ENCODE data around the gene KCND2.

KCND2 gene

GRCh38 chr7:120413164-120413563 lies 140.2 kb downstream of the KCND2 start:
- no peak for TF ChIP-seq POLR2AphosphoS5 (IDR thresholded peaks at IDR 0.05; ENCODE audit: low read depth, low read length)
- TF ChIP-seq REST (IDR thresholded peaks at IDR 0.05; ENCODE audit: insufficient read depth in 1 of 2, low read depth in 2 of 2, low read length in 2 of 2) = no peak
- TF ChIP-seq SIN3A (IDR thresholded peaks at IDR 0.05; ENCODE audit: borderline replicate concordance, insufficient read depth, low read length) = no peak
- no peak for TF ChIP-seq TAF1 (IDR thresholded peaks at IDR 0.05; ENCODE audit: borderline replicate concordance, insufficient read depth, low read length)
- no peak for TF ChIP-seq FOXP2 (optimal IDR thresholded peaks at IDR 0.05; ENCODE audit: borderline replicate concordance, extremely low read depth, extremely low read length, insufficient read depth)

GRCh38 chr7:120417244-120417979 lies 144.4 kb downstream of the KCND2 start:
- TF ChIP-seq SIN3A (IDR thresholded peaks at IDR 0.05; ENCODE audit: borderline replicate concordance, insufficient read depth, low read length) = no peak
- TF ChIP-seq FOXP2 (optimal IDR thresholded peaks at IDR 0.05; ENCODE audit: borderline replicate concordance, extremely low read depth, extremely low read length, insufficient read depth) = no peak
- TF ChIP-seq REST (IDR thresholded peaks at IDR 0.05; ENCODE audit: insufficient read depth in 1 of 2, low read depth in 2 of 2, low read length in 2 of 2) = no peak
- no peak for TF ChIP-seq TAF1 (IDR thresholded peaks at IDR 0.05; ENCODE audit: borderline replicate concordance, insufficient read depth, low read length)
- no peak for TF ChIP-seq POLR2AphosphoS5 (IDR thresholded peaks at IDR 0.05; ENCODE audit: low read depth, low read length)

GRCh38 chr7:120421151-120421651 lies 148.2 kb downstream of the KCND2 start:
- no peak for TF ChIP-seq REST (IDR thresholded peaks at IDR 0.05; ENCODE audit: insufficient read depth in 1 of 2, low read depth in 2 of 2, low read length in 2 of 2)
- TF ChIP-seq SIN3A (IDR thresholded peaks at IDR 0.05; ENCODE audit: borderline replicate concordance, insufficient read depth, low read length) = no peak
- no peak for TF ChIP-seq FOXP2 (optimal IDR thresholded peaks at IDR 0.05; ENCODE audit: borderline replicate concordance, extremely low read depth, extremely low read length, insufficient read depth)
- no peak for TF ChIP-seq TAF1 (IDR thresholded peaks at IDR 0.05; ENCODE audit: borderline replicate concordance, insufficient read depth, low read length)
- TF ChIP-seq POLR2AphosphoS5 (IDR thresholded peaks at IDR 0.05; ENCODE audit: low read depth, low read length) = no peak

- no peak for TF ChIP-seq FOXP2 (optimal IDR thresholded peaks at IDR 0.05; ENCODE audit: borderline replicate concordance, extremely low read depth, extremely low read length, insufficient read depth)
- TF ChIP-seq POLR2AphosphoS5 (IDR thresholded peaks at IDR 0.05; ENCODE audit: low read depth, low read length) = no peak
- no peak for TF ChIP-seq SIN3A (IDR thresholded peaks at IDR 0.05; ENCODE audit: borderline replicate concordance, insufficient read depth, low read length)
- TF ChIP-seq TAF1 (IDR thresholded peaks at IDR 0.05; ENCODE audit: borderline replicate concordance, insufficient read depth, low read length) = no peak
These were observed 158.0 kb downstream of the KCND2 start for GRCh38 chr7:120431016-120431415.

GRCh38 chr7:120436487-120437060 lies 163.6 kb downstream of the KCND2 start:
- TF ChIP-seq REST (IDR thresholded peaks at IDR 0.05; ENCODE audit: insufficient read depth in 1 of 2, low read depth in 2 of 2, low read length in 2 of 2) (no peak), FOXP2 (optimal IDR thresholded peaks at IDR 0.05; ENCODE audit: borderline replicate concordance, extremely low read depth, extremely low read length, insufficient read depth) (no peak), SIN3A (IDR thresholded peaks at IDR 0.05; ENCODE audit: borderline replicate concordance, insufficient read depth, low read length) (no peak), POLR2AphosphoS5 (IDR thresholded peaks at IDR 0.05; ENCODE audit: low read depth, low read length) (no peak), TAF1 (IDR thresholded peaks at IDR 0.05; ENCODE audit: borderline replicate concordance, insufficient read depth, low read length) (no peak)

Measured in PFSK-1 (cell line).